NCI-H82 treated with DMSO at 0.1 percent for 48 hours (cell line): ENCODE measurements around the gene CD63.

ENCODE experiments used
- DNase-seq: peaks from one replicate; lab custom pipeline; 2025; ENCODE audit not compliant: unreplicated experiment; lab: John Stamatoyannopoulos, UW

Gene CD63

DNA sequence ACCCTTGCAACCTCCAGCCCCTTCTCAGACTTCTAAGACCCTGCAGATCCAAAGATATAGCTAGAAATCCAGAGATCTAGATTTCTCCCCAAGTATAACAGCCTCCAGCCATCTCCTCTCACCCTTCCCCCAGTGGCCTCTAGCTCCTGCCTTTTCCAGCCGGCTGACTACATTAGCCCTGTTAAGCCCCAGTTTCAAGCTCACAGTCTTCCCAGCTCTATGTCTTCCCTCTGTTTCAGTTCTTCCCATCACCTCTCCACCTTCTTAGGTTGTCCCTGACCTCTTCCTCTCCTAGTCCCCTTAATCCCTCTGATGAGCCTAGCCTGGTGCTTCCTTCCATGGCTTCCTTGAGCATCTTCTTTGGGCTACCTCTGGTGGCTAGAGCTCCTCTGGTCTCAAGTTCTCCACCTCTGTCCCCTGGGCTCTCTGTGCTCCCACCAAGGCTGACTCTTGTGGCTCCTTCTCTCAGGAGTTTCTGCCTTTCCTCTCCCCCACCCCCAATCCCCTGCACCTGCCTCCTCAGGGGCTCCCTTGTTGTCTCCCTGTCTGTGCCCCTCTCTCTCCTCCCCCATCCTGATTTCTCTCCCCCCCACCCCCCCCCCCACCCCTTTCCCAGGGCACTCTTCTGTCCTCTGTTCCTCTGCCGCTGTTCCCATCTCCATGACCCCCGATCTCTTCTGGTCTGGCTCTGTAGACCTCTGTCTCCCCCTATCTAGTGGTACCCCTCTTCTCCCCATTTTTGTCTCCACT lies 13.3 kb upstream of the CD63 start:
- no peak for DNase-seq

GRCh38 chr12:55739025-55739378 lies 10.2 kb upstream of the CD63 start:
- no peak for DNase-seq

DNA sequence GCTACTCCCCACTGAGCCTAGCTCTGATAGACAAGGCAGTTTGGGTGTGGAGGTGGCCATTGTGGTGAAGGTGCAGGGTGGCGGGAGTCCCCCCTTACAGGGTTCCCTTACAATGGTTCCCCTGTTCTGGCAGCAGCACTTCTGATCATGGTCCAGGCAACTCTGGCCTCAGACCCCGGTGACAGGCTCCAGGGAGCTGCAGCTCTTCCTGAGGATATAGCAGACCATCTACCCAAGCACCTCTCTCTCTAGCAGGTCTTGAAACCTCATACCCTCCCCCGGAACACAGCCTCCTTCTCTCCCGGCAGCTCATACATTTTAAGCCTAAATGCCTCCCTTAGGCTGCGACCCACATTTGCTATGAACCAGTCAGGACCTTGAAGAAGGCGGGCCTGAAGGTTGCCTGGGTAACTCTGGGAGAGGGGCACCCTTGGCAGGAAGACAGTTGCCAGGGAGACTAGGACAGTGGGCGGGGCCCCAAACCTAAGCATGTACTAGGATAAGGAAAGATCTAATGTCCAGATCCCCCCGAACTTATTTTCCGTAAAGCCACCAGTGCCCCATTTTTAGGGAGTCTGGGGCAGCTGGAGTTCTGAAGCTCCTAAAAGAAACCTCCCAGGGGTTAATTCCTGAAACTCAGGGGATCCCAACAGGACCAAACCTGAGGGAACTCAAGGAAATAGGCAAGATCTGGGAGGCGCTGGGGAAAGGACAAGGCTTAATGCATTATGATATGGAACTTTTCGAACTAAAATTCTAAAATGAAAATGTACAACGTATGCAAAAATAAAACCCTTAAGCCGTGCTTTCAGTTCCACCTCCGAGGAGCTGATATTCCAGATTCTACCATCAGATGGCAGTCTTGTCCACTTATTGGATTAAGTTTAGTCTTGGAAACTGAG lies 9.6 kb upstream of the CD63 start:
- DNase-seq: peak; percentile 88

- peak; percentile 42 for DNase-seq
These were observed 8.8 kb upstream of the CD63 start for GRCh38 chr12:55737581-55738122.

- DNase-seq: peak; percentile 77
These were observed 8.2 kb upstream of the CD63 start for GRCh38 chr12:55736780-55737580.

DNA sequence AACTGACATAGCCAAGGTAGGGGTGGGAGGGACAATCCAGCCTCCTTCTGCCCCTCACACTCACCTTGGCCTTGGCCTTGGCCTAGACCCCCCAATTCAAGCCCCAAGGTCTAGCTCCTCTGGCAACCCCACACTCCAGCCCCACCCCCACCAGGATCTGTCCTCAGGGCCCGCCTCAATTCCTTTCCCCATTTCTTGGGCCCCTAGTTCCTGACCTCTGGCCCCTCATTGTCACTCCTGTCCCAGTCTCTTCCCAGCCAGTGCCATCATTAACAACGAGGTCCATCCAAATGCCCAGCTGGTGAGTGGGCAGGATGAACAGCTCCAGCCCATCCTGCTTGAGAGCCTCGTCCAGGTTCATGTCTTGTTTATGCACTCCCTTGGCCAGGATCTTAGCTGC lies 7.3 kb upstream of the CD63 start:
- no peak for DNase-seq

GRCh38 chr12:55734595-55734994 lies 5.8 kb upstream of the CD63 start:
- no peak for DNase-seq

DNA sequence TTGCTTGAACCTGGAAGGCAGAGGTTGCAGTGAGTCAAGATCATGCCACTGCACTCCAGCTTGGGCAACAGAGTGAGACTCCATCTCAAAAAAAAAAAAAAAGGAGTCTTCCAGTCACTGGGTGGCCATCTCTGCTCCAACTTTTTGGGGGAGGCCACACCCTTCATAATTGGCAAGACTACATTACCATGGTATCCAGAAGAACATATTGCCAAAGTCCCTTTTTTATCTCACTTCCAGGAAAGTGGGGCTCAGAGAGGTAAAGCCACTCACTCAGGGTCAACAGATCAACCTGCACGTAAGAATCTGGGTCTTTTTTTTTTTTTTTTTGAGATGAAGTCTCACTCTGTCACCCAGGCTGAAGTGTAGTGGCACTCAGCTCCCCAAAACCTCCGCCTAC lies 5.0 kb upstream of the CD63 start:
- no peak for DNase-seq

GRCh38 chr12:55733021-55733555 lies 4.3 kb upstream of the CD63 start:
- DNase-seq: no peak

GRCh38 chr12:55732288-55732687 lies 3.5 kb upstream of the CD63 start:
- DNase-seq: no peak

DNA sequence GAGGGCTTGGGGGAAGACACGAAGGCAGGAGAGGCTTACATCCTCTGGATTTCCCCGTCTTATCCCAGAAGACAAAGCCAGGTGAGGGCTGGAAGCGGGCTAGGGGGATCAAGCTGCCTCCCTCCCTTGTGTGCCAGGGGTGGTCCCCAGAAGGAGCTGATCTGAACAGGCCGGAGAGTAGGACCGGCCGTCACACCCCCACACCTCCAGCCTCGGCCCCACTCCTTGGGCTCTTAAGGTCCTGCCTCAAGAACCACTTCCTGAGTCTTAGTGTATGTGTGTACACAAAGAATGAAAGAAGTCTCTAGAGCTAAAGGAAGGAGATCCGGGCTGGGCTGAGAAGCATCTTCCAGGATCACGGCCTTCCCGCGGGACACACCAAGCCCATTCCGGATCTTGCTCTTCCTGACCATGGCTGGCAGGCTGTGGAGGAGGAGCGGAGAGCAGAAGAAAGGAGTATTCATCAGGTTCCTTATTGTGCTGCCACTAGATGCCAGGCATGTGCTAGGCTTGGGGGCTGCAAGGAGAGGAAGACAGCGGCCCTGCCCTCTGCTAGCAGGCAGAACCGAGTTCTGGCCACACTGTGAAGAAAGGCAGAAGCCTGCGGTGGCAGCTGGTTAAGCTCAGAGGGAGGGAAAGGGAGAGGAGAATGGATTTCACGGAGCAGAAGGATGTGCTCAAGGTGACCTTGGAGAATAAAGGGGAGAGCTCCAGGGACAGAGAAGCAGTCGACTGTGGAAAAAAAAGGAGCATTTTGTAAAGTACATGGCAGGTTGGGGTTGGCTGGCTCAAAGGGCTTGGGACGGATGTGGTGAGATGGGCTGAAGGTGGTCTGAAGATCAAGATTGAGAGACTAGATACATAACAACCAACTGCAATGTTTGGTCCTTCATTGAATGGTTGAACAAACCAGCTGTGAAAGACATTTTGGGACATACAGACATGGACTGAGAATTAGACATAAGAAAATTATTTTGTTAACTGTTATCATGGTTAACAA lies 1.3 kb upstream of the CD63 start:
- no peak for DNase-seq

DNA sequence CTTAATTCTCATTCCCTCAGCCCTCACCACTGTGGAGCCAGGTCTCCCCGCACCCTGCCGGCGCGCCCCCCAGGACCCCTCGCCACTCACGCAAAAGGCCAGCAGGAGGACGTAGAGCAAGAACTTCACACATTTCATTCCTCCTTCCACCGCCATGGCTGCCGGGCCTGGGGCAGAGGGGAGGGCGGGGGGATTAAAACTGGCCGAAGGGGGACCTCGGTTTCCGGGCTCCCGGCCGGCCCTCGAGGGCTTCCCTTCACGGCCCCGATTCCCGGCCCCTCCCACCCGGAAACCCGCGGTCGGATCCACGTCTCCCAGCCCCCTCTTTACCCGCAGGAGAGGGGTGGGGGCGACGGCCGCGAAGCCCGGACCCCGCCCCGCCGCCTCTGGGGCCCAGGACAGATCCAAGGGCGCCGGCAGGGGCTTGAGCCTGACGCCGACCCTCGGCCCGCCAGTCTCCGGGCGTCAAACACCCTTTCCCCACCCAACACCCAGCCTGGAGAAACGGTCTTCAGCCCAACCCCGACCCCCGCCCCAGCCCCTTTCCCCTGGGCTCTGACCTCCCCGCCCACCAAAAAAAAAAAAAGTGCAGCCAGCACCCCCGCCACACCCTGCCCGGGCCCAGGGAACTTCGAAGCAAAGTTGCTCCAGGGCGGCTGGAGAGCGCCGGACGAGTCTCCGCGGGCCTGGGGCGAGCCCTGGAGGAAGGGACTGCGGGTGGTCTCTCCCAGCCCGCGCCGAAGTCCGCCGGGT lies 447 bp downstream of the CD63 start:
- DNase-seq: no peak

DNA sequence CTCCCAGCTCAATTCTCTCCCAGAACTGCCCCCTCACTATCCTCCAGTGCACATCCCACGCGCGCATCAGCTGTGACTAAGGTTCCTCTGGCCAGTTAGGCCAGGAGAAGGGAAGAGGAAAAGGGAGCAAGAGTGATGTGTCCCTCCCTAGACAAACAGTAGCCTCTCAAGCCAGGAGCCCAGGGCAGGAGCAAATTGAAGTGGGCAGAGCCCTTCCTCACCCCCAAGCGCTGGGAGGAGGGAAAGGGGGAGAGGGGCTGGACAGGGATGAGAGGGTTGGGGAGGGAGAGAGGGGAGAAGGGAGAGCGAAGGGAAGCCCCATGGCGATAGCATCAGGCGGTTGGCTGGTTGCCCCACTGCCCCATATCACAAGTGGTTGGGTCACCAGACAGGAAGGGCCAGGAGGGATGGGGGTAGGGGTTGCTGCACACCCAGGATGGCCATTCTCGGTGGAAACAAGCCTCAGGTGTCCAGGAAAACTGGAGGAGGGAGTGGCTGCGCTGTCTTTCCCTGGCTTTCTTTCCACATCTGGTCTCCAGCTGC lies 1.1 kb downstream of the CD63 start:
- no peak for DNase-seq

- no peak for DNase-seq
These were observed 1.8 kb downstream of the CD63 start for GRCh38 chr12:55726971-55727370.

DNA sequence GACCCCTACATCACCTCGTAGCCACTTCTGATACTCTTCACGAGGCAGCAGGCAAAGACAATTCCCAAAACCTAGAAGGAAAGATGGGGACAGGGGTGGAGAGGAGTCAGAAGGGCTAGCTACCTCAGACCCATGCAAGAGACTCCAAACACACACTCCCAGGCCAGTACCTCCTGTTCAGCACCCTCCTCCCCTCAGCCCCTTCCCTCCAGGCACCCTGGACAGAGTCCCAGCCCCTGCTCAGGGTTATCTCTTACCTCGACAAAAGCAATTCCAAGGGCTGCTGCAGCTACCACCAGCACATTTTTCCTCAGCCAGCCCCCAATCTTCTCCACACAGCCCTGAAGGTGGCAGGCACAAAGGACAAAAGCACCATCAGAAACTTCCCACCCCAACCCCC lies 3.3 kb downstream of the CD63 start:
- no peak for DNase-seq

GRCh38 chr12:55724940-55725309 lies 3.9 kb downstream of the CD63 start:
- DNase-seq: no peak

DNA sequence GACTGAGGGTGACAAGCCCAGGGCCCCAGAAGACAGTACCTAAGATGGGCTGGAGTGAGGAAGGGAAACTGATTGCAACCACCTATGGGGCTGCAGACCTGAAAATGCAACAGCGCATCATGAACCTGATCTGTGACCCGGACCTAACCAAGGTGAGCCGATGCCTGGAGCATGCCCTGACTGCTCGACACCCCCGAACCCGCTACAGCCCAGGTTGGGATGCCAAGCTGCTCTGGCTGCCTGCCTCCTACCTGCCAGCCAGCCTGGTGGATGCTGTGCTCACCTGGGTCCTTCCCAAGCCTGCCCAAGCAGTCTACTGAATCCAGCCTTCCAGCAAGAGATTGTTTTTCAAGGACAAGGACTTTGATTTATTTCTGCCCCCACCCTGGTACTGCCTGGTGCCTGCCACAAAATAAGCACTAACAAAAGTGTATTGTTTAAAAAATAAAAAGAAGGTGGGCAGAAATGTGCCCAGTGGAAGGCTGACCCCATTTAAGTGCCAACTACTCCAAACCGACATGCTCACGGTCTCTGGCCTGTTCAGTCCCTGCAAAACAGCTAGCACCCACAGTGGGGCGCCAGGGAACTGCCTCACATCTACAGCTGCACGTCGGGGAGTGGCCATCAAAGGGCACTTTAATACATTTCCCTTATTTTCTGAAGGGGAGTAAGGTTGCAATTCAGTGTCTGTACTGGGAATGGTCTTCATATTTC lies 4.4 kb downstream of the CD63 start:
- peak; percentile 17 for DNase-seq

GRCh38 chr12:55723516-55724225 lies 5.1 kb downstream of the CD63 start:
- DNase-seq: no peak
